ENCODE data around the gene SGSM1.

Gene SGSM1

DNA sequence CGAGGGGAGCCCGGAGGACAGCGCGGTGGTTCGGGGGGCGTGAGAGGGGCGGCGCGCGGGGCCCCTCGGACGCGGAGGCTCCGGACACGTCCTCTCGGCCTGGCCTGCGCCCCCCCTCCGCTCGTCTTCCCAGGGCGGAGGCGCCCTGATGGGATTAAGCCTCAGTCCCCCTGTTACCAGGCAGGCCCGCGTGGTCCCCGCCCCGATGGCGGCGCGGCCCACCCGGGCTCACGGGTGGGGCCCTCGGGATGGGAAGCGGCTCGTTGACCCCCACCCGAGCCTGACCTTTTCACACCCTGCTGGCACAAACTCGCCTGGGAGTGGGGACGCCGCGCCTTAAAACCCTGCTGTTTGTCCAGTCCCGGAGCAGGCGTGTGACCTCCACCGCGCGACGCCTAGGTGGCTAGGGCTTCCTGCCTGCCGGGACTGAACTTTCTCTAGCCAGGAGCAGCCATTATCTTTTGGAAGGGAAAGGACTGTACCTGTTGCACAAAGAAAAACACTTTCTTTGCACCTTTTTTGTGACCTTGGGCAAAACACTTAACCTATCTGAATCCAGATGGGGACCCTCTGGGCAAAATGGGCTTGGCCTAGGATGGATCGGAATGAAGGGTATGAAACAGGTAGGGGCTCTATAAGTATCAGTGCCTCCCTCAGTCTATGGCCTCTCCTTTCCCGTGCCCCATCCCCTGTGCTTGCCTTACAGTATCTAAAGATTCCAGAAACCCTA lies 147.5 kb downstream of the SGSM1 start:
- no peak for DNase-seq

DNA sequence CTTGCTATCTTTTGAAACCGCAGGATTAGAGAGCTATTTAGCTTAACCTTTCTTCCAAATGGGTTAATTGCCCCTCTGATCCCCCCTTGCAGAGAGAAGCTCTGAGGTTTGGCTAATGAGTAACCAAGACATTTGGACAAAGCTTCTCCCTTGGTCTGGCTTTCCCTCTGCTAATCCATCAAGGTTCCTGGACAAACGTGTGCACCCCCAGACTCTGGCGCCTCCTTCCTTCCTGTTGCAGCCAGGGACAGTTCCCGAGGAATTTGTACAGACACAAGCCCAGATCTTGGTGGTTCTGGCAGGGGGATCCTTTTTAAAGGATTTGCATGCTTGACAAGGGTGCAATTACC lies 148.1 kb downstream of the SGSM1 start:
- no peak for DNase-seq

DNA sequence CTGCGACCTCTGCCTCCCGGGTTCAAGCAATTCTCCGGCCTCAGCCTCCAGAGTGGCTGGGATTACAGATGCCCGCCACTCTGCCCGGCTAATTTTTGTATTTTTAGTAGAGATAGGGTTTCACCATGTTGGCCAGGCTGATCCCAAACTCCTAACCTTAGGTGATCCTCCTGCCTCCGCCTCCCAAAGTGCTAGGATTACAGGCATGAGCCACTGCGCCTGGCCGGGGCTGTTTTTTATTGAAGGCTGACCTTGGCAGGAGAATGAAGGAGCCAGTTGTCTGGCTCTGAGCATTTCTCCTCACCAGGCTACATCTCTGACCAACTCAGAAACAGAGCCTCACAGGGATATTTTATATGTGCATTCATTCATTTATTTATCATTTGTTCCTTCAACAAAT lies 148.8 kb downstream of the SGSM1 start:
- DNase-seq, result no peak

DNA sequence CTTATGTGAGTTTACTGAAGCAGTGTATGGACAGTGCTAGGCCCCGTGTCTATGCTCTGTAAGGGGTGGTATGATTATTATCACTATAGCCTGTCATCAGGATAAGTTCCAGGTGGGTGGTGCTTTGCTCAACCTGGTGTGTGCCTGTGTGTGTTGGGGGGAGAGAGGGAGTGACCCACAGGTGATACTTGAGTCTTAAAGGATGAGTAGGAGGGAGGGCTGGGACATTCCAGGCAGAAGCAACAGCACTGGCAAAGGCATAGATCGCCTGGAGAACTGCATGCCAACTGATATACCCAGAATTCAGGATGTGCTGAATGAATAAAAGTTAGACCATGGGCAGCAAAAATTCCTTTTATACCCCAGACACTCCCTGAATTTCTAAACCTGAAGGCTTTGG lies 151.0 kb downstream of the SGSM1 start:
- DNase-seq, result no peak

DNA sequence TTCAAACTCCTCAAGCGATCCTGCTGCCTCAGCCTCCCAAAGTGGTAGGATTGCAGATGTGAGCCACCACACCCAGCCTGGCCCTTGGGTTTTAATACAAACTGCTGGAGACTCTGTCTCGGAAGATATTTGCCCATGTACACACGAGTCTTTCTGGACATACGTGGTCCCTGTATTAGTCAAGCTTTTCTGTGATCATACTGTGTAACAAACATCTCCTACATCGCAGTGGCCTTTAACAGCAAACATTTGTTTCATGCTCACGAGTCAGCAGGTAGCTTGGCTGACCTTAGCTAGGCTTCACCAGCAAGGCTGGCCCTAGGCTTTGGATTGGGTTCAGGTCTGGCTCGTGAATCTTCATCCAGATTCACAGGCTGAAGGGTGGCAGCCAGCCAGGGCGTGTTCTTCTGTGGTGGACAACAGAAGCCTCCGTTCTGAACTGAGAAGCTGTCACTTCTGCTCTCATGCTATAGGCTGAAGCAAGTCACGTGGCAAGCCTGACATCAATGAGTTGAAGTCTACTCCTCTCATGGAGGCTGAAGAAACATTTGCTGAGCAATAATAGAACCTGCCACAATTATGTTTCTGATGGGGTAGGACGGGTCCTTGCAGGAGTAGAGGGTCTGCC lies 155.3 kb downstream of the SGSM1 start:
- DNase-seq, result no peak

DNA sequence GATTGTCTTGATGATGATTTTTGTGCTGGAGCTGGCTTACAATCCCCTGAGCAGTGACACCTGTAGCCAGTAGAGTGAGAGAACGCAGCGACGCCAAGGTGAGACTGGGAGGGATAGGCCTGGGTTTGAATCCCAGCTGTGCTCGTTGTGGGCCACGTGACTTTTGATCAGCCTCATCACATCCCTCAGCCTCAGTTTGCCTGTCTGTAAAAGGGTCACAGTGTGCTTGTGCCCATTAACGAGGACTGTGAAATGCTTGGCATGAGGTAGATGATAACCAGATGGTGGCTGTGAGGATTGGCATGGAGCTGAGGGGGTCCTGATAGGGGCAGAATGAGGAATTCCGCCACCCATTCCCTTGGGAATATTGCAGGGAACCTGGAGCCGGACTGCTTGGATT lies 156.1 kb downstream of the SGSM1 start:
- DNase-seq, result no peak

DNA sequence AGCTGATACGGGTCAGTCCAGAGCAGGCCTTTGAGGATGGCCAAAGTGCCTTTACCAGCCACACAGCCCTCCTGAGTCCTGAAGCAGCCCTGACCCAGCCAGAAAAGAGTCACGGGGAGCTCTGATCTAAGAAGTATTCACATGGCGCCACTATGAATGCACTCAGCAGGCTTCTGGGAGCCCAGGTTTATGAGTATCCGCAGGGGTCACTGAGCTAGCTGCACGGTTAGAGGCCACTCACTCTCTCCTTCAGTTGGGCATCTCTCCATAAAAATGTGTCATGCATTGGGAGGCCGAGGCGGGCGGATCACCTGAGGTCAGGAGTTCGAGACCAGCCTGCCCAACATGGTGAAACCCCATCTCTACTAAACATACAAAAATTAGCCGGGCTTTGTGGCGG lies 156.8 kb downstream of the SGSM1 start:
- no peak for DNase-seq

DNA sequence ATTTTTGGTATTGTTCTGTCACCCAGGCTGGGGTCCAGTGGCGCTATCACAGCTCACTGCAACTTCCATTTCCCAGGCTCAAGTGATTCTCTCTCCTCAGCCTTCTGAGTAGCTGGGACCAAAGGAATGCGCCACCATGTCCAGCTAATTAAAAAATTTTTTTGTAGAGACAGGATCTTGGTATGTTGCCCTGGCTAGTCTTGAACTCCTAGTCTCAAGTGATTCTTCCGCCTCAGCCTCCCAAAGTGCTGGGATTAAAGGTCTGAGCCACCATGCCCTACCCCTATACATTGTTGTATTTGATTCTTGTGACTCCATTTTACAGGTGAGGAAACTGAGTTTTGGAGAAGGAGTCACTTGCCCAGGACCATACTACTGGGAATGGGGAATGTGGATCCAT lies 158.4 kb downstream of the SGSM1 start:
- no peak for DNase-seq

DNA sequence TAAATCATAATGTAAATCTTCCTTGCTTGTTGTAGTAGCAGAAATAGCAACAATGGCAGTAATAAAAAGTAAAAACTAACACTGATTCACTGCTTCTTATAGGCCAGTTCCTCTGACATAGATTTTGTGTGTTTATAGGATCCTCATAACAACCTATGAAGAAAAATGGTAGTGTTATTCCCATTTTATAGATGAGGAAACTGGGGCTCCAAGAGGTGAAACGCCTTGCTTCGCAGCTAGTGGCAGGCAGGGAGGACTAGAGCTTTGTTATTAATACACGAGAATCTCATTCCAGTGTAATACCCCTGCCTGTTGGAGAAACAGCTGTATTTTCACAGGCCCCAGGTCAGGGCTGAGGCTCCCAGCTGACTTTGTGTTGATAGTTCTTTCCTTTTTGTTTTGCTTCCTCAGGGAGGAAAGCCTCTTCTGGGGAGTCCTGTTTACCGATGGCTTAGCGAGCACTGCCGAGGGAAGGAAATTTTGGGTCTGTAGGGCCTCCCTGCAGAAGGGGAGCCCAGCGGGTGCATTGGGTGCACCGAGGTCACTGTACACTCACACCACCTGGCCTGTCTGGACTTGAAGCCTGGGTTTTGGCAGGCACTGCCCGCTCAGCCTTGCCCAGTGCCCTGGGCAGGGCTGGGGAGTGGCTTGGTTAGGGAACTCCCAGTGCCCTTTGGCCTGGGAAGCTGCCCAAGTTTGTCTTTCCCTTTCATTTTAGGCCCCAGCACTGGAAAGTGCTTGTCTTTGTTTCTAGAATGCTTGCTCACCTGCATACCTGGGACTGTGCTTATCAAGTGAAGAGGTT lies 160.0 kb downstream of the SGSM1 start:
- DNase-seq, result no peak

DNA sequence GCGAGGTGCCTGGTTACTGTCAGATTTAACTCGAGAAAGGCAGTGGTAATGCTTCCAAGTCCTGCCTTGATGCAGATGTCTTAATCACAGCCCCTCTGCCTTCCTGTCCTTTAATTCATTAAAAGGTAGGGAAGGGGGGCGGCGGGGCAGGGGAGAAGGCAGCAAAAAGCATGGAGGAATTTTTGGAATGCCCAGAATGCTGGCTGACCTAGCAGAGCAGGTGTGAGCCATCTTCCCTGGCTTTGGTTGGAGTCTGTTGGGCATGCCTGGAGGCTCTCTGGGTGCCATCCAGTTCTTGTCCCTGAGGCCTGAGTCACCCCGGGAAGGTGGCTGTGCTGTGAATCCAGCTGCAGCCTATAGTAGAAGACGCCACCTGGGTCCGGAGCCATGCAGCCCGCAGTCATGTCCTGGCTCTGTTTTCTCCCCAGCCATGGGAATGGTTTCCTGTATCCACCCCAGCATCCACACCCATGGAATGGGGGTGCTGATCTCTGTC lies 162.1 kb downstream of the SGSM1 start:
- DNase-seq, result no peak

DNA sequence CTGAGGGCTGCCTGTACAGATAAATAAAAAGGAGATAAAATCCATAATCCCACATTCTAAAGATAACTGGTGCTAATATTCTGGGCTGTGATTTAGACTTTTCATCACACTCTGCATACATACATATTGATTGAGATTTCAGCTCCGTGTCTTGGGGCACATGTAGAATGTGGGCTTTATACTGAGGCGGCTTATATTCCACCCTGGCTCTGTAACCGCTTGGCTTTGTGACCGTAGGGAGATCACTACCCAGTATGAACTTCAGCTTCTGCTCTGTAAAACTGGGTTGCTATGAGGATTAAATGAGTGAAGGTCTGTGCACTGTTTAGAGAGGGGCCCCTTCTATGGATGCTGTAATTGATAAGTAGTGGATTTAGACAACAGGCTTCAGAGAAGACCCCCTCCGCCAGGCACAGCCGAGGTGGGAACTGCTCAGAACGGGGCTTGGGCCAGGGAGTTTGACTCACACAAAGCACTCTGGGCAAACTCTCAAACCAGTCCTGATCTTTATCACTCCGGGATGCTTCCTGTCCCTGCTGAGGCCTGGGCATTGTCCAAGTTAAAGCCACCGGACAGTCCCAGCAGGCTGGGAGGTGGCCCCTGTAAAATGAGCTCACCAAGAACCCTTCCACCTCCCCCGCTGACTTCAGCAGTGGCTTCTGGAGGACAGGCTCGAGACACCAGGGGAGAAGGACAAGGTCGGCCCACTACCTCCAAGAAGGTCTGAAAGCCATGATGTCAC lies 163.7 kb downstream of the SGSM1 start:
- no peak for DNase-seq

DNA sequence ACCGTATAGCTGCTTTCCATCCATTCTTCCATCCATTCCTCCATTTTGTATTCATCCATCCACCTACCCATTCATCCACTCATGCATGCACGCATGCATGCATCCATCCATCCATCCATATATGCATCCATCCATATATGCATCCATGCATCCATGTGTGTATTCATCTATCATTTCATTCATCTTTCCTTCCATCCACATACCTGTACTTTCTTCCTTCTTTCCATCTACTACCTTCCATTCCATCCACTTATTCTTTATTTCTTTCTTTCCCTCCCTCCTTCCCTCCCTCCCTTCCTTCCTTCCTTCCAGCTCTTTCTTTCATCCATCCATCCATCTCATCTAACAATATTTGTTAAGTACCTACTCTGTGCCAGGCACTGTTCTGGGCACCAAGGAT lies 166.4 kb downstream of the SGSM1 start:
- no peak for DNase-seq

DNA sequence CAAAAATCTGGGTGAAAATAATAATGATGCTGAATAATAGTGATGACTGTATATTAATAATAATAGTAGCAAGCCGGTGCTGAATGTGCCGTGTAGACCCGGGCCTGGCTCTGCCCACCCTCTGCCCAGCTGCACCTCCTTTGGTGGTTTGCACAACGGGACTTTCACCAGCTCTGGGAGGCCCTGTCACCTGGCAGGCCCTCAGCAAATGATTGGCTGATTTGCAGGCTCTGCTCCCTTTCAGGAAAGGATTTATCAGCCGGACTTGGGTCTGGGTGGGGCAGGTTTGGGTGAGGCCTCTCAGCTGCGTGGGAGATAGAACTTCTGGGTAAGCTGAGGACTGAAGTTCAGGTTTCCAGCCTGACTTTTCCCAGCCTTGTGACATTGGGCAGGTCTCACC lies 167.9 kb downstream of the SGSM1 start:
- DNase-seq, result no peak

DNA sequence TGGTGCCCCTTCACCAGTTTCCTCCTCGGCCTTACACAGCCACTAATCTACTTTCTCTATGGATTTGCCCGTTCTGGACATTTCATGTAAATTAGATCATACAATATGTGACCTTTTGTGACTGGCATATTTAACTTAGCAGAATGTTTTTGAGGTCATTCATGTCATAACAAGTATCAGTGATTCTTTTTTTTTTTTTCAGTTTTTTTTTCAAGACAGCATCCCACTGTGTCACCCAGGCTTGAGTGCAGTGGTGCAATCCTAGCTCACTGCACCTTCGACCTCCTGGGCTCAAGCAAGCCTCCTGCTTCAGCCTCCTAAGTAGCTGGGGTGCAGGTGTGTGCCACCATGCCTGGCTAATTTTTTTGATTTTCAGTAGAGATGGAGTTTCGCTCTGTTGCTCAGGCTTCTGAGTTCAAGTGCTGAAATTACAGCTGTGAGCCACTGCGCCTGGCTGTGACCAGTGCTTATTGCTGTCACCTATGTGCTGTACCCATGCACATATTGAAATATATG lies 169.2 kb downstream of the SGSM1 start:
- DNase-seq, result no peak

DNA sequence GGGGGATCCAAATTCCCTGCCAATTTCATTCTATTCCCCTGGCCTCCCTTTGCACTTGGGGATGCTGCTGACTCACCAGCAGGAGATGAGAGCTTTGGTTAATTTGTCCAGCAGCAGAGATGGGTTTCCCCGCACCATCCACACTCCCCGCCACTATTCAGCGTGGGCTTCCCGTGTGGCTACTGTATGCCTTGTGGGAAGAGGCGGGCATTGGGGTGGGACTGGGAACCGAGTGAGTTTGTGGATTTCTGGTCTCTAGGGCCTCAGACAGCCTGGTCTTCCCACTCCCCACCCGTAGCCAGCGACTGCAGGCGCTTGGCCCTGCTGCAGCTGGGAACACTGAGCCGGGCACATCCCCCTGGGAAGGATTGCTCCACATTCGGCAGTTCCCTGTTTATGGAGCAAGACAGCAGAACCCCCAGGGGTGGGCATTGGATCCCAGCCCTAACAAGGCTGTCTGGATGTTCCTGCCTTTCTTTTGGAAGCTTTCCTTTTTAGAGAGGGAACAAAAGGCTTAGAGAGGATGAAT lies 169.9 kb downstream of the SGSM1 start:
- DNase-seq, result no peak

DNA sequence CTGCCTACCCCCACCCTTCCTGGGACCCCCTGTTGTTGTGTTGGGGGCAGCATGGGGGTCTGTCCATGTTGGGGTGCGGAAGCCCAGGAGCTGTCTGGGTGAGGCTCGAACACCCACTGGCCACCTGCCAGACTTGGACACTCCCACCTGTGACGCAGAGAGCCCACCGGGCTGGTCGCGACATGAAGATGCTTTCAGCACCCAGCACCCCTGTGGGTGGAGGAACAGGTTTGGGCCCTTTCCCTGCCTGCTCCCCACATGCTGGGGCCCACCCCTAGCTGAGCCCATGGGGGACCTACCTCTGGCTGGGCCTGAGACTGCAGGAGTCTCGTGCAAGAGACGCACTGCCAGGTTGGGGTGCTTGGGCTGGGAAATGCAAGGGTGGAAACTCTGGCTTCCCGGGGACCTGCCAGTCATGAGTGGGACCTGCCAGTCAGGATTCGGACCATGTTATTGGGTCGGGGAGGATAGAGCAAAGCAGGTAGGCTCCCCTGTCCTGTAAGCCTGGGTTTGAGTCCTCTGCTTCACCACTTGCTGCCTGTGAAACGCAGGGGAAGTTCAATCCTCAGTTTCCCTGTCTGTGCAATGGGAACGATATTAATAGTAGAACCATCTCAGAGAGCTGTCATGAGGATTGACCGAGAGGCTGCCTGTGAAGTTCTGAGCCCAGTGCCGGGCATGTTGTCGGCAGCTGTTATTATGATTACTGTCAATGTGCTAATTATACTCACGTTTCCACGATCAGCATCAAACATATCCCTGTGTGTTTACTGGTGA lies 170.6 kb downstream of the SGSM1 start:
- DNase-seq, result no peak

All from SIG-M5 (cell line).